Measurements from ENCODE around the gene MMP7. TPM values are rescaled to one million over a fixed set of nuclear protein-coding genes. Genes with fewer than 3 reads are reported as not detected.

Gene MMP7
- total and polyA plus RNA-seq, 2 donors (not counting 3 experiments of a cell fraction or from before 2014, with no cell fraction given): 0.65 TPM; not detected in 1

DNA sequence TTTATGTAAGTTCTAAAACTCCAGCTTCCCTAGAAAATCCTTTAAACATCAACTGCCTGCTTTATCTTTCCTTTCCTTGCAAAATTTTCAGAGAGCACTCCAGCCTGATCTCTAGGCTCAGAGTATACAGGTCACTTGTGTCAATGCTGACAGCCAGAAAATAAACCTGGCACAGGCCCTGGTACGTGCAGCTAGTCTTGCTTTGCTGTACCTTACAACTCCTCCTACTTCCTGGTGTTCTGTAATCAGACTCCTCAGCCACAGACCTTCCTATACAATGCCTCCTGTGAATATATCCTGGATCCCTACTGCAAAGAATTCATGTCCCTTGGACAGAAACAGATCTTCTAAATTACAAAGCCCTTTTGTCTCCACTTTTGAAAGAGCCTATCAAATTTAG lies 53.7 kb downstream of the MMP7 start:
- peak; percentile 33 for FAIRE-seq
- dilution Hi-C loops (cut with MboI; ENCODE audit: extremely low pct_ligation_motif_present, low sequenced_read_pairs) (no loop called here), intact Hi-C loops (cut with micrococcal nuclease) (no loop called here)
- H3K9me3 ChIP-seq (replicated peaks; ENCODE audit: control insufficient read depth, insufficient read depth, low read length): no peaks in the 10 kb centered on the region
- BruUV-seq (replicated peaks): no TSS peak
- H4K20me1 ChIP-seq (replicated peaks; ENCODE audit: control insufficient read depth, extremely low read depth, insufficient read depth, low read length): no peaks in the 10 kb centered on the region
- POLR2A ChIA-PET: no interaction called here
- peak; percentile 34 for DNase-seq (ENCODE audit: low read depth, low spot score)
- CTCF ChIA-PET: interaction anchor here (0.7 to 1.9 kb wide), 3 partner anchors 10 to 135 kb away, joined by 3 to 5 read pairs (median 4); no protein-coding TSS in a partner anchor
- H3K36me3 ChIP-seq (ENCODE audit: control insufficient read depth in 2 of 2, extremely low read depth in 1 of 2, insufficient read depth in 2 of 2, low read length in 2 of 2): no peaks in the 10 kb centered on the region
- peak overlapping the region; percentile 78 for H2AFZ ChIP-seq (ENCODE audit: low read depth, low read length)
- H3K4me3 ChIP-seq (replicated peaks in 1 of 3; ENCODE audit: insufficient read depth in 1 of 3, low read depth in 1 of 3, low read length in 3 of 3): no peak overlapping the region
- no peaks in the 10 kb centered on the region for H3K9me1 ChIP-seq (replicated peaks; ENCODE audit: control insufficient read depth, extremely low read depth, insufficient read depth, low read length)
- H3K79me2 ChIP-seq (ENCODE audit: control insufficient read depth, insufficient read depth, low read length): no peaks in the 10 kb centered on the region
- no peak overlapping the region for H3K27ac ChIP-seq (ENCODE audit: insufficient read depth, low read depth, low read length)
- H3K27me3 ChIP-seq (ENCODE audit: control insufficient read depth in 2 of 2, insufficient read depth in 2 of 2, low read length in 2 of 2): no peaks in the 10 kb centered on the region
- H3K4me1 ChIP-seq (ENCODE audit: control insufficient read depth, extremely low read depth, insufficient read depth, low read length): peaks cover 4% of the 10 kb centered on the region
- TF ChIP-seq POLR2A (IDR thresholded peaks at IDR 0.05; ENCODE audit: low read depth, low read length) (no peak), MYC (IDR thresholded peaks at IDR 0.05; ENCODE audit: low read depth, low read length) (no peak), JUN (IDR thresholded peaks at IDR 0.05; ENCODE audit: borderline replicate concordance, insufficient read depth, insufficient read length, low read depth) (no peak)
- no peak overlapping the region for H3K9ac ChIP-seq (replicated peaks; ENCODE audit: extremely low read depth, insufficient read depth, low read length)
- H3K4me2 ChIP-seq (ENCODE audit: insufficient read depth, low read length): no peak overlapping the region

DNA sequence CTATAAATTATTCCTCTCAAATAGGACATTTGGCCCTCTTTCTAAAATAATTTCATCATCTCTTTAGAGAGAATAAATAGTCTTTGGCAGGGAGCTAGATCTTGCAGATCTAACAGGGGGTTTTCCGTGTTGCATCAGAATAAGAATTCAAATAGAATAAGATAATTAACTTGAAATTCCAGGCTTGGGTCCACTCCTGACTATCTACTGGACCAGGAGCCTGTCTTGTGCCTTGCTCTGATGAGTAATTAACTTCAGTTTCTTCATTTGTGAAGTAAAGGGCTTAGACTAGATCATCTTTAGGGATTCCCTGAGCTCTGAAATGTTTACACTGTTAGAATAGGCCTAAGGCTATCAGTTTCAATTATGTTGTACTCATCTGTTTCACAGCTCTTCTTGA lies 54.5 kb downstream of the MMP7 start:
- DNase-seq (ENCODE audit: low read depth, low spot score) (no peak), FAIRE-seq (no peak)
- Histone ChIP-seq H3K27ac (ENCODE audit: insufficient read depth, low read depth, low read length) (no peak overlapping the region), H3K79me2 (ENCODE audit: control insufficient read depth, insufficient read depth, low read length) (no peaks in the 10 kb centered on the region), H3K27me3 (ENCODE audit: control insufficient read depth in 2 of 2, insufficient read depth in 2 of 2, low read length in 2 of 2) (no peaks in the 10 kb centered on the region), H3K4me2 (ENCODE audit: insufficient read depth, low read length) (no peak overlapping the region), H2AFZ (ENCODE audit: low read depth, low read length) (no peak overlapping the region), H3K9ac (replicated peaks; ENCODE audit: extremely low read depth, insufficient read depth, low read length) (no peak overlapping the region), H3K9me1 (replicated peaks; ENCODE audit: control insufficient read depth, extremely low read depth, insufficient read depth, low read length) (no peaks in the 10 kb centered on the region), H3K4me1 (ENCODE audit: control insufficient read depth, extremely low read depth, insufficient read depth, low read length) (peaks cover 4% of the 10 kb centered on the region), H3K9me3 (replicated peaks; ENCODE audit: control insufficient read depth, insufficient read depth, low read length) (no peaks in the 10 kb centered on the region), H3K4me3 (replicated peaks in 1 of 3; ENCODE audit: insufficient read depth in 1 of 3, low read depth in 1 of 3, low read length in 3 of 3) (no peak overlapping the region), H4K20me1 (replicated peaks; ENCODE audit: control insufficient read depth, extremely low read depth, insufficient read depth, low read length) (no peaks in the 10 kb centered on the region), H3K36me3 (ENCODE audit: control insufficient read depth in 2 of 2, extremely low read depth in 1 of 2, insufficient read depth in 2 of 2, low read length in 2 of 2) (no peaks in the 10 kb centered on the region)
- BruUV-seq (replicated peaks): no TSS peak
- intact Hi-C loops (cut with micrococcal nuclease) (no loop called here), dilution Hi-C loops (cut with MboI; ENCODE audit: extremely low pct_ligation_motif_present, low sequenced_read_pairs) (no loop called here)
- ChIA-PET POLR2A (no interaction called here), CTCF (interaction anchor here (0.7 to 1.9 kb wide), 4 partner anchors 10 to 134 kb away, joined by 3 to 5 read pairs (median 4); no protein-coding TSS in a partner anchor)
- no peak for TF ChIP-seq POLR2A (IDR thresholded peaks at IDR 0.05; ENCODE audit: low read depth, low read length)
- no peak for TF ChIP-seq POLR2AphosphoS5 (IDR thresholded peaks at IDR 0.05; ENCODE audit: insufficient read depth, low read depth, low read length)
- TF ChIP-seq, protein P1, sequence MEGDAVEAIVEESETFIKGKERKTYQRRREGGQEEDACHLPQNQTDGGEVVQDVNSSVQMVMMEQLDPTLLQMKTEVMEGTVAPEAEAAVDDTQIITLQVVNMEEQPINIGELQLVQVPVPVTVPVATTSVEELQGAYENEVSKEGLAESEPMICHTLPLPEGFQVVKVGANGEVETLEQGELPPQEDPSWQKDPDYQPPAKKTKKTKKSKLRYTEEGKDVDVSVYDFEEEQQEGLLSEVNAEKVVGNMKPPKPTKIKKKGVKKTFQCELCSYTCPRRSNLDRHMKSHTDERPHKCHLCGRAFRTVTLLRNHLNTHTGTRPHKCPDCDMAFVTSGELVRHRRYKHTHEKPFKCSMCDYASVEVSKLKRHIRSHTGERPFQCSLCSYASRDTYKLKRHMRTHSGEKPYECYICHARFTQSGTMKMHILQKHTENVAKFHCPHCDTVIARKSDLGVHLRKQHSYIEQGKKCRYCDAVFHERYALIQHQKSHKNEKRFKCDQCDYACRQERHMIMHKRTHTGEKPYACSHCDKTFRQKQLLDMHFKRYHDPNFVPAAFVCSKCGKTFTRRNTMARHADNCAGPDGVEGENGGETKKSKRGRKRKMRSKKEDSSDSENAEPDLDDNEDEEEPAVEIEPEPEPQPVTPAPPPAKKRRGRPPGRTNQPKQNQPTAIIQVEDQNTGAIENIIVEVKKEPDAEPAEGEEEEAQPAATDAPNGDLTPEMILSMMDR (IDR thresholded peaks at IDR 0.05; ENCODE audit: extremely low read depth in 1 of 2, insufficient read depth in 1 of 2, low read depth in 1 of 2, low read length in 2 of 2): no peak
- no peak for TF ChIP-seq JUN (IDR thresholded peaks at IDR 0.05; ENCODE audit: borderline replicate concordance, insufficient read depth, insufficient read length, low read depth)
- TF ChIP-seq FOS (IDR thresholded peaks at IDR 0.05; ENCODE audit: borderline replicate concordance, insufficient read depth, low read length): no peak
- TF ChIP-seq EZH2 (IDR thresholded peaks at IDR 0.05; ENCODE audit: borderline replicate concordance, low read depth, low read length, severe bottlenecking): no peak
- no peak for TF ChIP-seq MYC (IDR thresholded peaks at IDR 0.05; ENCODE audit: low read depth, low read length)
- TF ChIP-seq GATA2 (IDR thresholded peaks at IDR 0.05; ENCODE audit: insufficient read depth, insufficient read length, low read depth, low read length): no peak
- TF ChIP-seq, protein P2, sequence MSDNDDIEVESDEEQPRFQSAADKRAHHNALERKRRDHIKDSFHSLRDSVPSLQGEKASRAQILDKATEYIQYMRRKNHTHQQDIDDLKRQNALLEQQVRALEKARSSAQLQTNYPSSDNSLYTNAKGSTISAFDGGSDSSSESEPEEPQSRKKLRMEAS (IDR thresholded peaks at IDR 0.05; ENCODE audit: insufficient read depth, insufficient read length): no peak
